ENCODE data around the gene ARHGAP32. TPM values are rescaled to one million over a fixed set of nuclear protein-coding genes. Genes with fewer than 3 reads are reported as not detected.
"Not testable (repeated sequence)": the region's sequence is repeated elsewhere in the genome, so short reads cannot be mapped to it uniquely, and the experiment has no call there.

ARHGAP32 gene
- total RNA-seq, 1 donor, result 20.1 TPM

- no peak overlapping the region for H3K4me3 ChIP-seq (ENCODE audit: low read depth, low read length)
- no peak for TF ChIP-seq CTCF (IDR thresholded peaks at IDR 0.05; ENCODE audit: insufficient read depth, low read length)
- DNase-seq (ENCODE audit: low read depth), result no peak
These were observed 173.1 kb downstream of the ARHGAP32 start for GRCh38 chr11:129018991-129019390.

GRCh38 chr11:129018126-129018525 is 174.0 kb downstream of the ARHGAP32 start:
- H3K4me3 ChIP-seq (ENCODE audit: low read depth, low read length), result no peak overlapping the region
- DNase-seq (ENCODE audit: low read depth), result no peak
- no peak for TF ChIP-seq CTCF (IDR thresholded peaks at IDR 0.05; ENCODE audit: insufficient read depth, low read length)

- no peak for DNase-seq (ENCODE audit: low read depth)
- no peak for TF ChIP-seq CTCF (IDR thresholded peaks at IDR 0.05; ENCODE audit: insufficient read depth, low read length)
These were observed 178.2 kb downstream of the ARHGAP32 start for GRCh38 chr11:129013737-129014475.

GRCh38 chr11:129012880-129013279 is 179.2 kb downstream of the ARHGAP32 start:
- no peak overlapping the region for H3K4me3 ChIP-seq (ENCODE audit: low read depth, low read length)
- no peak for TF ChIP-seq CTCF (IDR thresholded peaks at IDR 0.05; ENCODE audit: insufficient read depth, low read length)
- DNase-seq (ENCODE audit: low read depth), result no peak

More at GRCh38 chr11:129013737-129014475, 178.2 kb downstream of the ARHGAP32 start:
- no peak overlapping the region for H3K4me3 ChIP-seq (ENCODE audit: low read depth, low read length)

GRCh38 chr11:129006161-129006560 is 186.0 kb downstream of the ARHGAP32 start:
- no peak overlapping the region for H3K4me3 ChIP-seq (ENCODE audit: low read depth, low read length)
- DNase-seq (ENCODE audit: low read depth), result no peak
- no peak for TF ChIP-seq CTCF (IDR thresholded peaks at IDR 0.05; ENCODE audit: insufficient read depth, low read length)

- not testable (repeated sequence) for DNase-seq (ENCODE audit: low read depth); H3K4me3 ChIP-seq (ENCODE audit: low read depth, low read length)
These were observed 193.0 kb downstream of the ARHGAP32 start for GRCh38 chr11:128999165-128999564.

GRCh38 chr11:128988242-128988970 is 203.7 kb downstream of the ARHGAP32 start:
- no peak for TF ChIP-seq CTCF (IDR thresholded peaks at IDR 0.05; ENCODE audit: insufficient read depth, low read length)
- DNase-seq (ENCODE audit: low read depth), result no peak
- no peak overlapping the region for H3K4me3 ChIP-seq (ENCODE audit: low read depth, low read length)
